K562 (cell line): ENCODE results near the gene SIRT4. TPM values are rescaled to one million over a fixed set of nuclear protein-coding genes. Genes with fewer than 3 reads are reported as not detected.

Experiments used
- ETV6 ChIP-seq, 3 experiments: fragments of 150-350 bp in 1 of 3; sonication (generic) in 1 of 3; formaldehyde crosslinking in 1 of 3; IDR thresholded peaks; 2 replicates each; pipeline versions ENCODE4 v1.6.1 to v1.8.0; 2014 to 2022; ENCODE audit warnings: borderline replicate concordance in 2 of 3, low read depth in 2 of 3, antibody characterized with exemption in 1 of 3, low read length in 1 of 3, mild to moderate bottlenecking in 1 of 3, missing genetic modification reagents in 1 of 3
- HNRNPUL1 ChIP-seq: fragments of 200-400 bp; formaldehyde crosslinking; IDR thresholded peaks from 2 replicates; pipeline ENCODE4 v1.6.1; 2017; ENCODE audit warnings: low read length
- JUND ChIP-seq, 2 experiments: IDR thresholded peaks; 2 replicates in 1 of 2; 3 replicates in 1 of 2; pipeline ENCODE4 v1.6.1; 2011; ENCODE audit warnings: borderline replicate concordance in 2 of 2, low read depth in 2 of 2, low read length in 2 of 2, improper control_type of control experiment in 1 of 2, missing biosample characterization in 1 of 2, missing genetic modification characterization in 1 of 2, missing genetic modification reagents in 1 of 2
- NR2C1 ChIP-seq, 2 experiments: fragments of 450-650 bp; IDR thresholded peaks; 2 replicates each; pipeline ENCODE4 v1.6.1; 2017; ENCODE audit warnings: mild to moderate bottlenecking in 2 of 2, antibody characterized with exemption in 1 of 2, inconsistent platforms in 1 of 2, missing compliant biosample characterization in 1 of 2, missing genetic modification characterization in 1 of 2
- PHB2 ChIP-seq: fragments of 450-650 bp; IDR thresholded peaks from 2 replicates; pipeline ENCODE4 v1.6.1; 2017; ENCODE audit warnings: low read depth
- RUNX1 ChIP-seq: sonication (generic); IDR thresholded peaks from 2 replicates; pipeline ENCODE4 v1.6.1; 2016; ENCODE audit warnings: antibody characterized with exemption, low read depth
- TAF1 ChIP-seq: IDR thresholded peaks from 2 replicates; pipeline ENCODE4 v1.6.1; 2011; ENCODE audit warnings: mild to moderate bottlenecking, low read length, moderate library complexity; ENCODE audit not compliant: insufficient read depth, control insufficient read depth, severe bottlenecking; ENCODE audit errors: extremely low read depth
- ZNF76 ChIP-seq: fragments of 250-450 bp; sonication (Bioruptor Pico); IDR thresholded peaks from 2 replicates; pipeline ENCODE4 v1.4.0; 2020; ENCODE audit warnings: mild to moderate bottlenecking, moderate library complexity, borderline replicate concordance
- polyA plus RNA-seq, 8 experiments: library from polyadenylated mRNA; depleted of rRNA in 4 of 8; stranded (reverse) in 5 of 8; unstranded in 3 of 8; fragments of >200 nt; fragmentation: Nextera tagmentation in 2 of 8; fragmentation: Illumina TruSeq in 1 of 8; extraction: Ambion mirVana in 2 of 8; extraction: Trizol in 1 of 8; gene quantifications; 2 replicates each; pipeline versions ENCODE4 v1.2.1 to v1.2.3, GENCODE V29; 2011 to 2014; ENCODE audit warnings: inconsistent platforms in 1 of 8, missing spikeins in 1 of 8
- total RNA-seq, 7 experiments: library from RNA; depleted of rRNA in 6 of 7; stranded (reverse); fragments of >200 nt in 6 of 7; fragmentation: Illumina TruSeq in 2 of 7; extraction: Trizol in 2 of 7; gene quantifications; 2 replicates each; pipeline versions ENCODE4 v1.2.1 to v1.2.3, GENCODE V29; 2011 to 2021; ENCODE audit warnings: low replicate concordance in 1 of 7
- TF ChIP-seq, protein P1 (sequence below), 3 experiments: fragments of 200-800 bp in 1 of 3; sonication (Bioruptor generic) in 1 of 3; sonication (generic) in 1 of 3; formaldehyde crosslinking in 1 of 3; IDR thresholded peaks; 2 replicates each; pipeline versions ENCODE4 v1.6.1 to v1.8.0; 2016 to 2022; ENCODE audit warnings: mild to moderate bottlenecking in 2 of 3, missing compliant biosample characterization in 2 of 3, missing genetic modification characterization in 2 of 3, missing genetic modification reagents in 1 of 3
- TF ChIP-seq, protein P2 (sequence below): fragments of 250-450 bp; sonication (Bioruptor Pico); IDR thresholded peaks from 2 replicates; pipeline ENCODE4 v1.5.0; 2021; ENCODE audit warnings: mild to moderate bottlenecking, borderline replicate concordance
- TF ChIP-seq, protein P3 (sequence below): fragments of 250-450 bp; sonication (Bioruptor Pico); IDR thresholded peaks from 2 replicates; pipeline ENCODE4 v1.5.0; 2021
- TF ChIP-seq, protein P4 (sequence below), 2 experiments: fragments of 450-650 bp in 1 of 2; sonication (generic) in 1 of 2; formaldehyde crosslinking in 1 of 2; IDR thresholded peaks in 1 of 2; conservative IDR thresholded peaks in 1 of 2; 2 replicates each; pipeline versions ENCODE4 v1.6.1 to v1.8.1; 2016 to 2023; ENCODE audit warnings: mild to moderate bottlenecking in 2 of 2, moderate library complexity in 2 of 2, inconsistent platforms in 1 of 2, missing genetic modification reagents in 1 of 2
- TF ChIP-seq, protein P5 (sequence below): IDR thresholded peaks from 2 replicates; pipeline ENCODE4 v1.6.1; 2016; ENCODE audit warnings: missing genetic modification characterization, missing compliant biosample characterization
- TF ChIP-seq, protein P6 (sequence below): sonication (generic); formaldehyde crosslinking; IDR thresholded peaks from 2 replicates; pipeline ENCODE4 v1.8.0; 2022; ENCODE audit warnings: missing genetic modification reagents, mild to moderate bottlenecking, borderline replicate concordance

Gene SIRT4
- total and polyA plus RNA-seq, 9 of the 15 experiments (the other 6 are each of a cell fraction or from before 2014, with no cell fraction given), result 0.86 to 5.2 (median 2.4) TPM

DNA sequence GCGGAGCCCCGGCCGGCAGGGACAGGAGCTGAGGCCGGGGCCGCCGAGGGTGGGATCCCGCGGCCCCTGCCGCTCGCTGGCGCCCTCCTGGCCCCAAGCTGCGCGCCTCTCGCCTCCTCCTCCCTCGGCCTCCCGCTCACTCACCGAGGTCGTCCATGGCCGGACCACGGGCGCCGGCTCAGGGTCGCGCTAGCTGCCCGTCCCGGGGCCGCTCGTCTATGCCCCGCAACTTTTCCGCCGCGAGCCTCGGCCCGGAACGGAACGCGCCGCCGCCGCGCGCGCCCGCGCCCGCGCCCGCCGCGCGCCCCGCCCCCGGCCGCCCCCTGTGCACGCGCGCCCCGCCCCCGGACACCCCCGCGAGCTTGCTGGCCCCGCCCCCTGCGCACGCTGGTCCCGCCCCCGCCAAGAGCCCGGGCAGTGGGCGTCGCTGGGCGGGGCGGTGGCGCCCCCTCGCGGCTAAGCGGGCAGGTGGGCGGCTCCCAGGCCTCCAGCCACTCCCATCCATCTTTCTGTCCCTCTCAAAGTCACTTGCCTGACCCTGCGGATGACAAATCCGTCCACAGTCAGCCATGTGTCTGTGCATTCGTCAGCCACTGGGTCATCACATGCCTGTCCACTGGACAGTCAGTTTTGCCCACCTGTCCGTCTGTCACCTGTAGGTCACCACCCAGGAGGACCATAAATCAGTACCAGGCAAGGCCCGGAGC, 36.5 kb upstream of the SIRT4 start, which contains the start of gene PXN (continued):
- no peak; the same call in 1 of the 2 replicates for TF ChIP-seq JUND (IDR thresholded peaks at IDR 0.05; ENCODE audit: borderline replicate concordance, low read depth, low read length)
- TF ChIP-seq JUND (tag; IDR thresholded peaks at IDR 0.05; ENCODE audit: borderline replicate concordance, low read depth, low read length), result peak; percentile 31; the same call in 1 of the 3 replicates
- no peak for TF ChIP-seq NR2C1 (IDR thresholded peaks at IDR 0.05)
- TF ChIP-seq NR2C1 (tag; IDR thresholded peaks at IDR 0.05), result peak; percentile 22; the same call in 1 of the 2 replicates
- peak; percentile 50 for TF ChIP-seq TAF1
- TF ChIP-seq, protein P1, sequence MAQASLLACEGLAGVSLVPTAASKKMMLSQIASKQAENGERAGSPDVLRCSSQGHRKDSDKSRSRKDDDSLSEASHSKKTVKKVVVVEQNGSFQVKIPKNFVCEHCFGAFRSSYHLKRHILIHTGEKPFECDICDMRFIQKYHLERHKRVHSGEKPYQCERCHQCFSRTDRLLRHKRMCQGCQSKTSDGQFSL (CRISPR knock-in tag; IDR thresholded peaks at IDR 0.05), result 0 out of 2 replicates have a peak, but pooled peaks have one; percentile 13
- TF ChIP-seq, protein P1 (tag; IDR thresholded peaks at IDR 0.05), result no peak
- TF ChIP-seq, protein P2, sequence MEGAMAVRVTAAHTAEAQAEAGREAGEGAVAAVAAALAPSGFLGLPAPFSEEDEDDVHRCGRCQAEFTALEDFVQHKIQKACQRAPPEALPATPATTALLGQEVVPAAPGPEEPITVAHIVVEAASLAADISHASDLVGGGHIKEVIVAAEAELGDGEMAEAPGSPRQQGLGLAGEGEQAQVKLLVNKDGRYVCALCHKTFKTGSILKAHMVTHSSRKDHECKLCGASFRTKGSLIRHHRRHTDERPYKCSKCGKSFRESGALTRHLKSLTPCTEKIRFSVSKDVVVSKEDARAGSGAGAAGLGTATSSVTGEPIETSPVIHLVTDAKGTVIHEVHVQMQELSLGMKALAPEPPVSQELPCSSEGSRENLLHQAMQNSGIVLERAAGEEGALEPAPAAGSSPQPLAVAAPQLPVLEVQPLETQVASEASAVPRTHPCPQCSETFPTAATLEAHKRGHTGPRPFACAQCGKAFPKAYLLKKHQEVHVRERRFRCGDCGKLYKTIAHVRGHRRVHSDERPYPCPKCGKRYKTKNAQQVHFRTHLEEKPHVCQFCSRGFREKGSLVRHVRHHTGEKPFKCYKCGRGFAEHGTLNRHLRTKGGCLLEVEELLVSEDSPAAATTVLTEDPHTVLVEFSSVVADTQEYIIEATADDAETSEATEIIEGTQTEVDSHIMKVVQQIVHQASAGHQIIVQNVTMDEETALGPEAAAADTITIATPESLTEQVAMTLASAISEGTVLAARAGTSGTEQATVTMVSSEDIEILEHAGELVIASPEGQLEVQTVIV (CRISPR knock-in tag), result no peak
- no peak for TF ChIP-seq RUNX1
- TF ChIP-seq, protein P3, sequence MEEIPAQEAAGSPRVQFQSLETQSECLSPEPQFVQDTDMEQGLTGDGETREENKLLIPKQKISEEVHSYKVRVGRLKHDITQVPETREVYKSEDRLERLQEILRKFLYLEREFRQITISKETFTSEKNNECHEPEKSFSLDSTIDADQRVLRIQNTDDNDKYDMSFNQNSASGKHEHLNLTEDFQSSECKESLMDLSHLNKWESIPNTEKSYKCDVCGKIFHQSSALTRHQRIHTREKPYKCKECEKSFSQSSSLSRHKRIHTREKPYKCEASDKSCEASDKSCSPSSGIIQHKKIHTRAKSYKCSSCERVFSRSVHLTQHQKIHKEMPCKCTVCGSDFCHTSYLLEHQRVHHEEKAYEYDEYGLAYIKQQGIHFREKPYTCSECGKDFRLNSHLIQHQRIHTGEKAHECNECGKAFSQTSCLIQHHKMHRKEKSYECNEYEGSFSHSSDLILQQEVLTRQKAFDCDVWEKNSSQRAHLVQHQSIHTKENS (CRISPR knock-in tag), result no peak
- no peak for TF ChIP-seq PHB2
- TF ChIP-seq ZNF76 (CRISPR knock-in tag), result no peak
- TF ChIP-seq HNRNPUL1, result no peak
- TF ChIP-seq, protein P4, sequence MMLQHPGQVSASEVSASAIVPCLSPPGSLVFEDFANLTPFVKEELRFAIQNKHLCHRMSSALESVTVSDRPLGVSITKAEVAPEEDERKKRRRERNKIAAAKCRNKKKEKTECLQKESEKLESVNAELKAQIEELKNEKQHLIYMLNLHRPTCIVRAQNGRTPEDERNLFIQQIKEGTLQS (IDR thresholded peaks at IDR 0.05), result peak; percentile 67; the same call in 1 of the 2 replicates
- TF ChIP-seq, protein P4 (CRISPR knock-in tag; conservative IDR thresholded peaks at IDR 0.05), result no peak
- TF ChIP-seq, protein P5, sequence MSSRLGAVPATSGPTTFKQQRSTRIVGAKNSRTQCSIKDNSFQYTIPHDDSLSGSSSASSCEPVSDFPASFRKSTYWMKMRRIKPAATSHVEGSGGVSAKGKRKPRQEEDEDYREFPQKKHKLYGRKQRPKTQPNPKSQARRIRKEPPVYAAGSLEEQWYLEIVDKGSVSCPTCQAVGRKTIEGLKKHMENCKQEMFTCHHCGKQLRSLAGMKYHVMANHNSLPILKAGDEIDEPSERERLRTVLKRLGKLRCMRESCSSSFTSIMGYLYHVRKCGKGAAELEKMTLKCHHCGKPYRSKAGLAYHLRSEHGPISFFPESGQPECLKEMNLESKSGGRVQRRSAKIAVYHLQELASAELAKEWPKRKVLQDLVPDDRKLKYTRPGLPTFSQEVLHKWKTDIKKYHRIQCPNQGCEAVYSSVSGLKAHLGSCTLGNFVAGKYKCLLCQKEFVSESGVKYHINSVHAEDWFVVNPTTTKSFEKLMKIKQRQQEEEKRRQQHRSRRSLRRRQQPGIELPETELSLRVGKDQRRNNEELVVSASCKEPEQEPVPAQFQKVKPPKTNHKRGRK, result no peak
- TF ChIP-seq ETV6 (IDR thresholded peaks at IDR 0.05; ENCODE audit: borderline replicate concordance in 1 of 2, low read depth in 2 of 2, low read length in 1 of 2), result no peak
- TF ChIP-seq ETV6 (CRISPR knock-in tag; IDR thresholded peaks at IDR 0.05; ENCODE audit: borderline replicate concordance), result 0 out of 2 replicates have a peak, but pooled peaks have one; percentile 44
- TF ChIP-seq, protein P6, sequence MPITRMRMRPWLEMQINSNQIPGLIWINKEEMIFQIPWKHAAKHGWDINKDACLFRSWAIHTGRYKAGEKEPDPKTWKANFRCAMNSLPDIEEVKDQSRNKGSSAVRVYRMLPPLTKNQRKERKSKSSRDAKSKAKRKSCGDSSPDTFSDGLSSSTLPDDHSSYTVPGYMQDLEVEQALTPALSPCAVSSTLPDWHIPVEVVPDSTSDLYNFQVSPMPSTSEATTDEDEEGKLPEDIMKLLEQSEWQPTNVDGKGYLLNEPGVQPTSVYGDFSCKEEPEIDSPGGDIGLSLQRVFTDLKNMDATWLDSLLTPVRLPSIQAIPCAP (CRISPR knock-in tag), result no peak
